Measurements from ENCODE around the gene CADM2.

CADM2 gene

GRCh38 chr3:86109434-86109833 lies 1150.6 kb downstream of the CADM2 start:
- FAIRE-seq (no peak), DNase-seq (ENCODE audit: insufficient read length, low spot score) (no peak)
- no peak for TF ChIP-seq CTCF (IDR thresholded peaks at IDR 0.05; ENCODE audit: insufficient read depth, missing control alignments)
